HEK293 (cell line): ENCODE data around the gene FCN3.

Source experiments
- CTCF ChIA-PET: fragments of 350-600 bp; formaldehyde crosslinking; extraction: SDS; loops from one replicate; lab custom pipeline; 2021; ENCODE audit warnings: antibody characterized with exemption; lab: Yijun Ruan, JAX
- POLR2A ChIA-PET: fragments of 300-600 bp; formaldehyde crosslinking; extraction: SDS; loops from one replicate; lab custom pipeline; 2020; ENCODE audit warnings: antibody characterized with exemption, inconsistent platforms; lab: Yijun Ruan, JAX
- H3K27ac ChIP-seq: fragments of 200-500 bp; sonication (Bioruptor generic); 2 replicates; pipeline ENCODE4 v1.5.1; 2014; ENCODE audit warnings: low read depth, low read length, control low read depth, inconsistent platforms; ENCODE audit errors: extremely low read depth
- H3K36me3 ChIP-seq, 2 experiments: fragments of 200-500 bp in 1 of 2; sonication (Bioruptor generic) in 1 of 2; 1 replicate in 1 of 2; 2 replicates in 1 of 2; pipeline ENCODE4 v1.5.1; 2014 to 2017; ENCODE audit warnings: inconsistent platforms in 2 of 2, low read length in 2 of 2; ENCODE audit not compliant: control insufficient read depth in 2 of 2, insufficient read depth in 1 of 2
- H3K4me1 ChIP-seq: fragments of 200-500 bp; sonication (Bioruptor generic); 2 replicates; pipeline ENCODE4 v1.5.1; 2014; ENCODE audit warnings: mild to moderate bottlenecking, low read length, inconsistent platforms; ENCODE audit not compliant: control insufficient read depth, insufficient read depth
- H3K4me3 ChIP-seq: 2 replicates; pipeline ENCODE4 v1.5.1; 2011; ENCODE audit warnings: low read depth, mild to moderate bottlenecking, control low read depth, low read length, moderate library complexity
- H3K9me3 ChIP-seq: fragments of 200-500 bp; sonication (Bioruptor generic); 2 replicates; pipeline ENCODE4 v1.5.1; 2014; ENCODE audit warnings: low read depth, low read length, inconsistent platforms; ENCODE audit not compliant: control insufficient read depth, insufficient read depth
- EGR2 ChIP-seq: fragments of 450-650 bp; formaldehyde crosslinking; IDR thresholded peaks from 2 replicates; pipeline ENCODE4 v1.5.1; 2016; ENCODE audit warnings: low read depth, missing biosample characterization, missing genetic modification characterization
- KLF1 ChIP-seq: fragments of 450-650 bp; formaldehyde crosslinking; IDR thresholded peaks from 2 replicates; pipeline ENCODE4 v1.5.1; 2016; ENCODE audit warnings: missing biosample characterization, missing genetic modification characterization
- KLF8 ChIP-seq: fragments of 450-650 bp; formaldehyde crosslinking; IDR thresholded peaks from 2 replicates; pipeline ENCODE4 v1.5.1; 2016; ENCODE audit warnings: missing biosample characterization, missing genetic modification characterization
- KLF9 ChIP-seq: fragments of 450-650 bp; formaldehyde crosslinking; IDR thresholded peaks from 2 replicates; pipeline ENCODE4 v1.5.1; 2016; ENCODE audit warnings: missing biosample characterization, missing genetic modification characterization, low read depth
- RBAK ChIP-seq: fragments of 450-650 bp; formaldehyde crosslinking; IDR thresholded peaks from 2 replicates; pipeline ENCODE4 v1.5.1; 2016; ENCODE audit warnings: missing biosample characterization, missing genetic modification characterization
- SP2 ChIP-seq: fragments of 450-650 bp; formaldehyde crosslinking; IDR thresholded peaks from 2 replicates; pipeline ENCODE4 v1.5.1; 2016; ENCODE audit warnings: missing biosample characterization, missing genetic modification characterization
- ZBTB17 ChIP-seq: fragments of 450-650 bp; formaldehyde crosslinking; IDR thresholded peaks from 2 replicates; pipeline ENCODE4 v1.5.1; 2016; ENCODE audit warnings: missing biosample characterization, missing genetic modification characterization
- ZFHX2 ChIP-seq: fragments of 450-650 bp; formaldehyde crosslinking; conservative IDR thresholded peaks from 2 replicates; pipeline ENCODE4 v1.5.1; 2016; ENCODE audit warnings: missing biosample characterization, missing genetic modification characterization
- ZNF10 ChIP-seq: fragments of 450-650 bp; formaldehyde crosslinking; IDR thresholded peaks from 2 replicates; pipeline ENCODE4 v1.5.1; 2017; ENCODE audit warnings: missing biosample characterization, missing genetic modification characterization
- ZNF138 ChIP-seq: fragments of 450-650 bp; formaldehyde crosslinking; IDR thresholded peaks from 2 replicates; pipeline ENCODE4 v1.5.1; 2016; ENCODE audit warnings: missing biosample characterization, missing genetic modification characterization, borderline replicate concordance
- ZNF202 ChIP-seq: fragments of 450-650 bp; formaldehyde crosslinking; IDR thresholded peaks from 2 replicates; pipeline ENCODE4 v1.5.1; 2016; ENCODE audit warnings: missing biosample characterization, missing genetic modification characterization, borderline replicate concordance
- ZNF37A ChIP-seq: fragments of 450-650 bp; IDR thresholded peaks from 2 replicates; pipeline ENCODE4 v1.5.1; 2018; ENCODE audit warnings: missing biosample characterization, missing genetic modification characterization
- ZNF571 ChIP-seq: fragments of 450-650 bp; formaldehyde crosslinking; IDR thresholded peaks from 2 replicates; pipeline ENCODE4 v1.5.0; 2017; ENCODE audit warnings: missing biosample characterization, missing genetic modification characterization
- ZNF600 ChIP-seq: fragments of 450-650 bp; formaldehyde crosslinking; IDR thresholded peaks from 2 replicates; pipeline ENCODE4 v1.5.1; 2016; ENCODE audit warnings: missing biosample characterization, missing genetic modification characterization
- ZNF610 ChIP-seq: fragments of 450-650 bp; formaldehyde crosslinking; IDR thresholded peaks from 2 replicates; pipeline ENCODE4 v1.5.1; 2016; ENCODE audit warnings: missing biosample characterization, missing genetic modification characterization, borderline replicate concordance
- ZNF629 ChIP-seq: fragments of 450-650 bp; formaldehyde crosslinking; IDR thresholded peaks from 2 replicates; pipeline ENCODE4 v1.5.1; 2017; ENCODE audit warnings: missing biosample characterization, missing genetic modification characterization
- ZSCAN30 ChIP-seq: fragments of 450-650 bp; IDR thresholded peaks from 2 replicates; pipeline ENCODE4 v1.5.1; 2018; ENCODE audit warnings: missing biosample characterization, mild to moderate bottlenecking, missing genetic modification characterization, moderate library complexity
- TF ChIP-seq, protein P1 (sequence below): fragments of 450-650 bp; formaldehyde crosslinking; IDR thresholded peaks from 2 replicates; pipeline ENCODE4 v1.5.1; 2017; ENCODE audit warnings: missing biosample characterization, missing genetic modification characterization
- TF ChIP-seq, protein P2 (sequence below): fragments of 450-650 bp; formaldehyde crosslinking; IDR thresholded peaks from 2 replicates; pipeline ENCODE4 v1.5.1; 2017; ENCODE audit warnings: missing biosample characterization, missing genetic modification characterization
- TF ChIP-seq, protein P3 (sequence below): fragments of 450-650 bp; formaldehyde crosslinking; IDR thresholded peaks from 2 replicates; pipeline ENCODE4 v1.5.1; 2016; ENCODE audit warnings: missing biosample characterization, missing genetic modification characterization
- TF ChIP-seq, protein P4 (sequence below): fragments of 450-650 bp; formaldehyde crosslinking; IDR thresholded peaks from 2 replicates; pipeline ENCODE4 v1.5.1; 2016; ENCODE audit warnings: missing biosample characterization, missing genetic modification characterization

Gene FCN3

DNA sequence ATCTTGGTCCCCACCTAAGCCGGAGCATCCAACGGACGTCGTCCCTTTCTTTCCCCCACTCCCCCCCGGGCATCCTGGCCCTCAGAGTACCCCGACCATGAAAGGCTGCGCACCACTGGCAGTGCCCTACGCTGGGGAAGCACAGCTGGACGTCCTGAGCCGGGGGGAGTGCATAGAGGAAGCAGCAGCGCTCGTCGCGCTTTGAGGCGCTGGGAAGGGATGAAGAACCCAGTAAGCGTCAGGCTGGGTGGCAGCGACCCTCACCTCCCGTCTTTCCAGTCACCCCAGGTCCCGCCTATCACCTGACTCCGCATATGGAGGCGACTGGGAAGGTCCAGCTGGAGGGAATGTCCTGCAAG, 13.6 kb downstream of the FCN3 start (continued):
- TF ChIP-seq ZNF138 (no peak), ZNF610 (tag by site-specific recombination) (no peak), ZNF202 (tag by site-specific recombination) (no peak)

DNA sequence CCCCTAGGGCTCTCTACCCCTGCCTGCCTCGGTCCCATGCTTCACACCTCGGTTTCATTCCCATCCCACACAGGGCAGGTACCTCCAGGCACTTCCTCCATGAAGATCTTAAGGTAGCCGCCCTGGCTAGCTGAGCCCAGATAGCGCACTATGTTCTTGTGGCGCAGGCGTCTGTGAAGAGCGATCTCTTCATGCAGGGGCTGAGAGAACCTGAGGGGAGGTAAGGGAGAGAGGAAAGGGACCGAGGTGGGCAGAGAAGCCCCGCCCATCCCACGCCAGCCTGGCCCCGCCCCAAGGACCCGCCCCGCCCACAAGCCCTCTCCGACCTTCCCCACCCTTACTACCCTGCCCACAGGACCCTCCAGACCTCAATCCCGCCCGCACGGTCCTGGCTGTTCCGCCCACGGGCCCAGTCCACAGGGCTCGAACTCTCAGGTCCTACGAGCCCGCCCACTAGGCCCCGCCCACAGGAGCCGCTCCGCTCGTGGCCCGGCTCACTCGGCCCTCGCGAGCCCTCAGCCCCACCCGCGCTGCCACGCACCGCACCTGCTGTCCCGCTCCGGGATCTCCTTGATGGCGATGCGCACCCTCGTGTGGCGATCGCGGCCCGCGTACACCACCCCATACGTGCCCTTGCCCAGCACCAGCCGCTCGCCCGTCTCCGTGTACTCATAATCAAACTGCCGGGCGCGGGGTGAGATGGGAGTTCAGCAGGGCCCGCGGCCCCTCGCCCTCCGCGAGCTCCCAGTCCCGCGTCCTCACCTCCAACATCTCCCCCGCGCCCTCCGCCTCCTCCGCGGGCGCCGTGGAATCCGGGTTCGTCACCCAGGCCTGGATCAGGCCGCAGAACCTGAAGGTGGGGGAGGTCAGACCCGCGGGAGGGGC, 14.2 kb downstream of the FCN3 start:
- H3K27ac ChIP-seq: no peak overlapping the region
- H3K4me1 ChIP-seq: no peaks in the 10 kb centered on the region
- ChIA-PET CTCF (interaction anchor here (0.6 to 1.6 kb wide), 3 partner anchors 32 to 62 kb away, joined by 3 to 4 read pairs (median 3); no protein-coding TSS in a partner anchor), POLR2A (no interaction called here)
- TF ChIP-seq, protein P1, sequence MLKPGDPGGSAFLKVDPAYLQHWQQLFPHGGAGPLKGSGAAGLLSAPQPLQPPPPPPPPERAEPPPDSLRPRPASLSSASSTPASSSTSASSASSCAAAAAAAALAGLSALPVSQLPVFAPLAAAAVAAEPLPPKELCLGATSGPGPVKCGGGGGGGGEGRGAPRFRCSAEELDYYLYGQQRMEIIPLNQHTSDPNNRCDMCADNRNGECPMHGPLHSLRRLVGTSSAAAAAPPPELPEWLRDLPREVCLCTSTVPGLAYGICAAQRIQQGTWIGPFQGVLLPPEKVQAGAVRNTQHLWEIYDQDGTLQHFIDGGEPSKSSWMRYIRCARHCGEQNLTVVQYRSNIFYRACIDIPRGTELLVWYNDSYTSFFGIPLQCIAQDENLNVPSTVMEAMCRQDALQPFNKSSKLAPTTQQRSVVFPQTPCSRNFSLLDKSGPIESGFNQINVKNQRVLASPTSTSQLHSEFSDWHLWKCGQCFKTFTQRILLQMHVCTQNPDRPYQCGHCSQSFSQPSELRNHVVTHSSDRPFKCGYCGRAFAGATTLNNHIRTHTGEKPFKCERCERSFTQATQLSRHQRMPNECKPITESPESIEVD: no peak
- 0 out of 2 replicates have a peak, but pooled peaks have one; percentile 11 for TF ChIP-seq SP2 (tag by site-specific recombination)
- 0 out of 2 replicates have a peak, but pooled peaks have one; percentile 19 for TF ChIP-seq KLF9
- peak; percentile 59 for TF ChIP-seq ZFHX2 (tag by site-specific recombination)
- peak; percentile 50; the same call in 1 of the 2 replicates for TF ChIP-seq EGR2 (tag by site-specific recombination)
- peak; percentile 42; the same call in 1 of the 2 replicates for TF ChIP-seq KLF8 (tag by site-specific recombination)
- H3K36me3 ChIP-seq: peaks cover 0 to 57% of the 10 kb centered on the region in 2 experiments; a peak in 1 of 3 replicates
- H3K4me3 ChIP-seq: no peak overlapping the region
- H3K9me3 ChIP-seq: no peaks in the 10 kb centered on the region

DNA sequence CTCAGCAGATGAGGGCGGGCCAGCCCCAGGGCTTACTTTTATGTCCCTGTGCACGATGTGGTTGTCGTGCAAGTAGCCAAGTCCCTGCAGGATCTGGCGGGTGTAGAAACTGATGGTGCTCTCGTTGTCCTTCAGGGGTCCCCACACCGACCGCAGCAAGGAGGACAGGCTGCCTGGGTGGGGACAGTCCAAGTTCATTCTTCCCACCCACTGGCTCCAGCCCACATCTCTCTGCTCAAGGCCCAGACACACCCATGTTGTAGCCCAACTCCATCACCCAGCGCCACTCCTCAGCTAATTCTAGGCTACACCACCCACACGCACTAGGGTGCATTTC, 14.8 kb downstream of the FCN3 start:
- Histone ChIP-seq H3K4me3 (no peak overlapping the region), H3K36me3 (peaks cover 0 to 61% of the 10 kb centered on the region in 2 experiments; a peak in 1 of 3 replicates), H3K27ac (no peak overlapping the region), H3K9me3 (no peaks in the 10 kb centered on the region), H3K4me1 (no peaks in the 10 kb centered on the region)
- ChIA-PET CTCF (interaction anchor here (0.6 to 1.6 kb wide), 2 partner anchors 35 to 61 kb away, joined by 3 to 4 read pairs; no protein-coding TSS in a partner anchor), POLR2A (no interaction called here)
- TF ChIP-seq ZFHX2 (tag by site-specific recombination): peak; percentile 43
- TF ChIP-seq EGR2 (tag by site-specific recombination): peak; percentile 60
- 0 out of 2 replicates have a peak, but pooled peaks have one; percentile 30 for TF ChIP-seq KLF1 (tag by site-specific recombination)
- TF ChIP-seq ZNF629 (tag by site-specific recombination): no peak

DNA sequence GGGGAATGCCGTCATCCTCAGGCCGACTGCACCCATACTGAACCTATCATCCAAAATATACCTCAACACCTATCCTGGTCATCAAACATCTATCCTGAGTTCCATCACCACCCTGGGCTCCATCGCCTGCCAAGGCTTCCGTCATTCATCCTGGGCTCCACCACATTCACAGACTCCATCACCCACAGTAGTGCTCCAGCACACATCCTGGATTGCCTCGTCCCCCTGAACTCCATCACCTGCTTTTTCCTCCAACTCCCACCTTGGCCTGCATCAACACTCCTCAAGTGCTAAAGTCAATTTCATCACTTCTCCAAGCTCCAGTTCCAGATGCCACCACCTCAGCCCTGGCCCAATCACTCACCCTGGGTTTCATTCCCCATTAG, 15.7 kb downstream of the FCN3 start:
- ChIA-PET CTCF (interaction anchor here (0.6 to 7.8 kb wide), 12 partner anchors 8 to 310 kb away, joined by 4 to 84 read pairs (median 14); partner anchors contain the start of genes MAP3K6 and SYTL1), POLR2A (interaction anchor here (4.4 kb wide), 1 partner anchor 7 kb away, joined by 23 read pairs; the partner anchor contains the start of gene MAP3K6)
- peaks cover 0 to 57% of the 10 kb centered on the region in 2 experiments; a peak in 1 of 3 replicates for H3K36me3 ChIP-seq
- TF ChIP-seq, protein P2, sequence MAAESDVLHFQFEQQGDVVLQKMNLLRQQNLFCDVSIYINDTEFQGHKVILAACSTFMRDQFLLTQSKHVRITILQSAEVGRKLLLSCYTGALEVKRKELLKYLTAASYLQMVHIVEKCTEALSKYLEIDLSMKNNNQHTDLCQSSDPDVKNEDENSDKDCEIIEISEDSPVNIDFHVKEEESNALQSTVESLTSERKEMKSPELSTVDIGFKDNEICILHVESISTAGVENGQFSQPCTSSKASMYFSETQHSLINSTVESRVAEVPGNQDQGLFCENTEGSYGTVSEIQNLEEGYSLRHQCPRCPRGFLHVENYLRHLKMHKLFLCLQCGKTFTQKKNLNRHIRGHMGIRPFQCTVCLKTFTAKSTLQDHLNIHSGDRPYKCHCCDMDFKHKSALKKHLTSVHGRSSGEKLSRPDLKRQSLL: peak; percentile 94
- TF ChIP-seq ZSCAN30 (tag by site-specific recombination) (no peak), ZNF10 (tag by site-specific recombination) (peak; percentile 58; the same call in 1 of the 2 replicates), ZNF571 (no peak), RBAK (tag by site-specific recombination) (no peak), ZBTB17 (no peak), ZNF37A (tag by site-specific recombination) (no peak), ZNF600 (tag by site-specific recombination) (peak; percentile 98)
- TF ChIP-seq, protein P3, sequence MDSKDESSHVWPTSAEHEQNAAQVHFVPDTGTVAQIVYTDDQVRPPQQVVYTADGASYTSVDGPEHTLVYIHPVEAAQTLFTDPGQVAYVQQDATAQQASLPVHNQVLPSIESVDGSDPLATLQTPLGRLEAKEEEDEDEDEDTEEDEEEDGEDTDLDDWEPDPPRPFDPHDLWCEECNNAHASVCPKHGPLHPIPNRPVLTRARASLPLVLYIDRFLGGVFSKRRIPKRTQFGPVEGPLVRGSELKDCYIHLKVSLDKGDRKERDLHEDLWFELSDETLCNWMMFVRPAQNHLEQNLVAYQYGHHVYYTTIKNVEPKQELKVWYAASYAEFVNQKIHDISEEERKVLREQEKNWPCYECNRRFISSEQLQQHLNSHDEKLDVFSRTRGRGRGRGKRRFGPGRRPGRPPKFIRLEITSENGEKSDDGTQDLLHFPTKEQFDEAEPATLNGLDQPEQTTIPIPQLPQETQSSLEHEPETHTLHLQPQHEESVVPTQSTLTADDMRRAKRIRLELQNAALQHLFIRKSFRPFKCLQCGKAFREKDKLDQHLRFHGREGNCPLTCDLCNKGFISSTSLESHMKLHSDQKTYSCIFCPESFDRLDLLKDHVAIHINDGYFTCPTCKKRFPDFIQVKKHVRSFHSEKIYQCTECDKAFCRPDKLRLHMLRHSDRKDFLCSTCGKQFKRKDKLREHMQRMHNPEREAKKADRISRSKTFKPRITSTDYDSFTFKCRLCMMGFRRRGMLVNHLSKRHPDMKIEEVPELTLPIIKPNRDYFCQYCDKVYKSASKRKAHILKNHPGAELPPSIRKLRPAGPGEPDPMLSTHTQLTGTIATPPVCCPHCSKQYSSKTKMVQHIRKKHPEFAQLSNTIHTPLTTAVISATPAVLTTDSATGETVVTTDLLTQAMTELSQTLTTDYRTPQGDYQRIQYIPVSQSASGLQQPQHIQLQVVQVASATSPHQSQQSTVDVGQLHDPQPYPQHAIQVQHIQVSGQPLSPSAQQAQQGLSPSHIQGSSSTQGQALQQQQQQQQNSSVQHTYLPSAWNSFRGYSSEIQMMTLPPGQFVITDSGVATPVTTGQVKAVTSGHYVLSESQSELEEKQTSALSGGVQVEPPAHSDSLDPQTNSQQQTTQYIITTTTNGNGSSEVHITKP (tag by site-specific recombination): no peak
- TF ChIP-seq, protein P4, sequence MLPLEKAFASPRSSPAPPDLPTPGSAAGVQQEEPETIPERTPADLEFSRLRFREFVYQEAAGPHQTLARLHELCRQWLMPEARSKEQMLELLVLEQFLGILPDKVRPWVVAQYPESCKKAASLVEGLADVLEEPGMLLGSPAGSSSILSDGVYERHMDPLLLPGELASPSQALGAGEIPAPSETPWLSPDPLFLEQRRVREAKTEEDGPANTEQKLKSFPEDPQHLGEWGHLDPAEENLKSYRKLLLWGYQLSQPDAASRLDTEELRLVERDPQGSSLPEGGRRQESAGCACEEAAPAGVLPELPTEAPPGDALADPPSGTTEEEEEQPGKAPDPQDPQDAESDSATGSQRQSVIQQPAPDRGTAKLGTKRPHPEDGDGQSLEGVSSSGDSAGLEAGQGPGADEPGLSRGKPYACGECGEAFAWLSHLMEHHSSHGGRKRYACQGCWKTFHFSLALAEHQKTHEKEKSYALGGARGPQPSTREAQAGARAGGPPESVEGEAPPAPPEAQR (tag by site-specific recombination): no peak

More for the DNA sequence above, 15.7 kb downstream of the FCN3 start:
- H3K9me3 ChIP-seq: no peaks in the 10 kb centered on the region
- H3K4me3 ChIP-seq: no peak overlapping the region
- H3K27ac ChIP-seq: no peak overlapping the region
- H3K4me1 ChIP-seq: no peaks in the 10 kb centered on the region
